Fibroblast of skin of left biceps (primary cell): Measurements from ENCODE around the gene AP1S3.
"Not testable (repeated sequence)": the region's sequence is repeated elsewhere in the genome, so short reads cannot be mapped to it uniquely, and the experiment has no call there.

Experiments used
- DNase-seq, 2 experiments: peaks; one replicate each; pipeline ENCODE4 v3.0.0-alpha.2; 2013; ENCODE audit warnings: low read depth in 2 of 2

Gene AP1S3

GRCh38 chr2:223837287-223838061 lies at the start of gene AP1S3:
Gene AP1S3 (minus strand): TSS chr2:223837582. CDS start chr2:223837450, 132 bp downstream.
- DNase-seq = no peak

GRCh38 chr2:223887127-223887526 lies 49.7 kb upstream of the AP1S3 start:
- DNase-seq = no peak

- no peak for DNase-seq
Measured at GRCh38 chr2:223886726-223887125, 49.3 kb upstream of the AP1S3 start.

GRCh38 chr2:223884399-223884798 lies 47.0 kb upstream of the AP1S3 start:
- DNase-seq = no peak

- no peak for DNase-seq
Measured at GRCh38 chr2:223882715-223883114, 45.3 kb upstream of the AP1S3 start.

GRCh38 chr2:223880796-223881195 lies 43.4 kb upstream of the AP1S3 start:
- DNase-seq = no peak

- no peak for DNase-seq
Measured at GRCh38 chr2:223877721-223878410, 40.5 kb upstream of the AP1S3 start.

- DNase-seq = no peak
Measured at GRCh38 chr2:223873672-223874071, 36.3 kb upstream of the AP1S3 start.

- DNase-seq = not testable (repeated sequence)
Measured at GRCh38 chr2:223872772-223873171, 35.4 kb upstream of the AP1S3 start.

- not testable (repeated sequence) for DNase-seq
Measured at GRCh38 chr2:223871661-223872060, 34.3 kb upstream of the AP1S3 start.

GRCh38 chr2:223870840-223871611 lies 33.6 kb upstream of the AP1S3 start:
- DNase-seq = peak; percentile 50

- DNase-seq = no peak
Measured at GRCh38 chr2:223868005-223868404, 30.6 kb upstream of the AP1S3 start.

- DNase-seq = no peak
Measured at GRCh38 chr2:223865907-223866508, 28.6 kb upstream of the AP1S3 start.

- no peak for DNase-seq
Measured at GRCh38 chr2:223865124-223865523, 27.7 kb upstream of the AP1S3 start.

GRCh38 chr2:223863491-223863890 lies 26.1 kb upstream of the AP1S3 start:
- no peak for DNase-seq

GRCh38 chr2:223860809-223861738 lies 23.7 kb upstream of the AP1S3 start:
- DNase-seq = peak in 1 of 2 experiments; percentile 29

- DNase-seq = no peak
Measured at GRCh38 chr2:223859070-223859469, 21.7 kb upstream of the AP1S3 start.

GRCh38 chr2:223856584-223856983 lies 19.2 kb upstream of the AP1S3 start:
- no peak for DNase-seq

GRCh38 chr2:223856021-223856420 lies 18.6 kb upstream of the AP1S3 start:
- DNase-seq = no peak

- DNase-seq = no peak
Measured at GRCh38 chr2:223855426-223855825, 18.0 kb upstream of the AP1S3 start.

- no peak for DNase-seq
Measured at GRCh38 chr2:223854741-223855140, 17.4 kb upstream of the AP1S3 start.
